ENCODE data around the gene RASGRF1. TPM values are rescaled to one million over a fixed set of nuclear protein-coding genes. Genes with fewer than 3 reads are reported as not detected.

RASGRF1 gene
- total and polyA plus RNA-seq, 9 of the 15 experiments (the other 6 are each of a cell fraction or from before 2014, with no cell fraction given) = 0.03 to 0.58 (median 0.06) TPM; not detected in 1

GRCh38 chr15:78938658-78939488 is 151.7 kb downstream of the RASGRF1 start:
- Histone ChIP-seq H3K27ac (ENCODE audit: extremely low read depth, low read depth, low read length) (no peak overlapping the region), H3K79me2 (ENCODE audit: control insufficient read depth, insufficient read depth, low read length) (peaks cover 39% of the 10 kb centered on the region), H3K27me3 (ENCODE audit: control insufficient read depth in 2 of 2, insufficient read depth in 2 of 2, low read length in 2 of 2) (no peaks in the 10 kb centered on the region), H3K36me3 (ENCODE audit: control insufficient read depth, insufficient read depth, low read length) (peaks cover 41% of the 10 kb centered on the region; the same call in 2 of the 3 replicates), H3K4me3 (no peak overlapping the region), H3K9ac (ENCODE audit: insufficient read depth in 1 of 2, low read depth in 2 of 2, low read length in 2 of 2) (no peak overlapping the region), H3K9me3 (replicated peaks; ENCODE audit: control insufficient read depth, insufficient read depth, low read depth, low read length) (no peaks in the 10 kb centered on the region), H3K4me1 (replicated peaks in 1 of 2; ENCODE audit: control insufficient read depth in 2 of 2, insufficient read depth in 2 of 2, low read length in 2 of 2) (peaks cover 15 to 27% of the 10 kb centered on the region in 2 experiments; a peak in 4 of 5 replicates), H3K4me2 (ENCODE audit: insufficient read depth, low read length) (no peak overlapping the region), H3K9me1 (ENCODE audit: control insufficient read depth, insufficient read depth, low read length) (no peaks in the 10 kb centered on the region), H4K20me1 (replicated peaks; ENCODE audit: control insufficient read depth, insufficient read depth, low read length) (no peaks in the 10 kb centered on the region), H2AFZ (ENCODE audit: low read depth, low read length) (no peak overlapping the region)
- no TSS peak for BruUV-seq (replicated peaks)
- in situ Hi-C loops (cut with MboI) (no loop called here), intact Hi-C loops (cut with micrococcal nuclease) (no loop called here)
- WGBS (ENCODE audit: insufficient coverage, low coverage, missing lambda C conversion rate) = 84% methylated on average over 6 of the region's 6 CpGs
- ATAC-seq (no peak), DNase-seq (ENCODE audit: extremely low read depth in 1 of 4, low spot score in 3 of 4) (no peak), FAIRE-seq (no peak)
- TF ChIP-seq CCAR2 (IDR thresholded peaks at IDR 0.05; ENCODE audit: low read depth, low read length) (no peak), HNRNPK (IDR thresholded peaks at IDR 0.05; ENCODE audit: low read depth, low read length, poor library complexity, severe bottlenecking) (no peak), UBTF (IDR thresholded peaks at IDR 0.05; ENCODE audit: borderline replicate concordance in 1 of 2, low read depth in 2 of 2, low read length in 2 of 2) (no peak), TARDBP (IDR thresholded peaks at IDR 0.05) (no peak), HMGN3 (IDR thresholded peaks at IDR 0.05; ENCODE audit: borderline replicate concordance, extremely low read depth, insufficient read length, low read depth, low read length) (no peak), RFX5 (IDR thresholded peaks at IDR 0.05; ENCODE audit: low read depth, low read length) (no peak), ZNF224 (CRISPR knock-in tag; IDR thresholded peaks at IDR 0.05) (no peak), SRSF1 (IDR thresholded peaks at IDR 0.05; ENCODE audit: low read depth, low read length) (no peak), HDAC2 (IDR thresholded peaks at IDR 0.05) (no peak), THAP12 (CRISPR knock-in tag; IDR thresholded peaks at IDR 0.05) (no peak), ZNF174 (CRISPR knock-in tag; IDR thresholded peaks at IDR 0.05) (no peak), ZNF436 (CRISPR knock-in tag; IDR thresholded peaks at IDR 0.05) (no peak), MYNN (IDR thresholded peaks at IDR 0.05) (no peak), MYNN (CRISPR knock-in tag; IDR thresholded peaks at IDR 0.05) (no peak), ZNF445 (CRISPR knock-in tag; IDR thresholded peaks at IDR 0.05; ENCODE audit: low read depth) (no peak), NFYB (IDR thresholded peaks at IDR 0.05; ENCODE audit: extremely low read depth, insufficient read length) (no peak)
- ChIA-PET CTCF (ENCODE audit: low intra/inter-chr PET ratio) (no interaction called here), POLR2A (interaction anchor here (0.7 to 1.8 kb wide), 2 partner anchors 12 to 29 kb away, joined by 4 to 6 read pairs; no protein-coding TSS in a partner anchor)
